HG03378 (cell line): ENCODE data around the gene NOX1.
"Not testable (repeated sequence)": the region's sequence is repeated elsewhere in the genome, so short reads cannot be mapped to it uniquely, and the experiment has no call there.

Source experiments
- ATAC-seq: cut with Tn5 transposase; IDR thresholded peaks from one replicate; pipeline ENCODE4 v1.9.1; 2021; ENCODE audit warnings: mild to moderate bottlenecking, moderate library complexity; ENCODE audit not compliant: unreplicated experiment

The NOX1 gene

DNA sequence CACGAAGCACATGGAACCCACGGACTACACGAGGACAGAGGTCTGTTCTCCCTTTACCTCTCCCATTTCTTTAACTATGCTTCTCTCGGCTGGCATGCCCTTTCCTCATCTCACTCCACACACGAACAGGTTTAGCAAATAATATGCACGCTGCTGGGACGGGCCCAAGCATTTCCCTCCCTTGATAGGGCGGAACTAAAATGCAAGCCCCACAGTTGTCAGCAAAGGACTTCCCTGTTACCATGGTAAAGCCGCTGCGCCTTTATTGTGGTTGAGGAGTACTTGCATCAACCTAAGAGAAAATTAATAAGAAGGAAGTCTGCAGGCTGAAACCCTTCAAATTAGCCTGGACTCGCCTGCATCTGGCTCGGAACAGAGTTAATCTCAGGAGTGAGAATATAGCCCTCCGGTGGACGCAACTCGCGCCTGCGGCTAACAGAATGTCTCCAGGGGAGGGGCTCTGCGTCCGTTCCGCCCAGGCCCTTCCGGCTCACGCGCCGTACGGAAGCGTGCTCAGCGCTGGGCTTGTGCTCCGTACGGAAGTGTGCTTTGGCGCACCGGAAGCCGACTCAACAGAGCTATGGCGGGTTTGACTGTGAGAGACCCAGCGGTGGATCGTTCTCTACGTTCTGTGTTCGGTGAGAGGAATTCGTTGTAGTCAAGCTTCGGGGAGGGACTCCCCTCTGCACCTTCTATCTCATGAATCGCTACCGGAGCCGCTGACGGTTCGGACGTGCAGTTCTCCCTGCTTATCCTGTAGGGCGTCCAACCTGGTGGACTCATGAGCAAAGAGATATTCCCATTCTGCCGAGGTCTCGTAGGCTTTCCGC is 54.1 kb downstream of the NOX1 start, which contains the start of gene CSTF2:
Gene CSTF2, plus strand, starts transcription at position 555 of the 830 bp plus-strand sequence. Its CDS starts 26 bp downstream, at position 581.
- ATAC-seq = peak; percentile 96

DNA sequence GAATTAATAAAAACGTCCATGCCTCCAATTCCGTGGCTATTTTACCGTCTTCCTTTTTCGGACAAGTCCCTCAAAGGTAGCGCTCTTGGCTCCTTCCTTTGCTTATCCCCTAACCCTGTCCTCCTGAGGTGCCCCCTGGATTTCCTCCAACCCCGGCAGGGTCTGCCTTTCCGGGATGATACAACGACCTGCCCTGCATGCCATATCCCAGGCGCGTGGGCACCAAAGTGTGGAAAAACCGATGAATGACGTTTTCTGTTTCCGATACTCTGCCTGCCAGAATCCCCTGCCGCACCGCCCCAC is 54.7 kb downstream of the NOX1 start:
- ATAC-seq = no peak

DNA sequence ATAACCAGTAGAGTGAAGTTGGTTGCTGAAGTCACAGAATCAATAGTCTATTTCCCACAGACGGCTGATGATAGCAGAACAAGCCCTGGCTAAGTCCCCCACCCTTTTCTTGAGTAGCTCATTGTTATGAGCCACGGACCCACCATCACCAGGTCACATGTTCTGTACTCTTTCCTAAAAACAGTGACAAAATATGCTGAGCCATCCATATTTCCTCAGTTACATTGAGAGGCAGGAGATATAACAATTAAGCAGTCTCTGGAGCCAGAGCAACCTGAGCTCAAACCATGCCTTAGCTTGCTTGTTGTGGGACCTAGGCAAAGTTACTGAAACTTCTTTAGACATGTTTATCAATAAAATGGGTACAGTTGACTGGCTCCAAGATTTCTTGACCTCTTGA is 56.8 kb downstream of the NOX1 start:
- no peak for ATAC-seq

DNA sequence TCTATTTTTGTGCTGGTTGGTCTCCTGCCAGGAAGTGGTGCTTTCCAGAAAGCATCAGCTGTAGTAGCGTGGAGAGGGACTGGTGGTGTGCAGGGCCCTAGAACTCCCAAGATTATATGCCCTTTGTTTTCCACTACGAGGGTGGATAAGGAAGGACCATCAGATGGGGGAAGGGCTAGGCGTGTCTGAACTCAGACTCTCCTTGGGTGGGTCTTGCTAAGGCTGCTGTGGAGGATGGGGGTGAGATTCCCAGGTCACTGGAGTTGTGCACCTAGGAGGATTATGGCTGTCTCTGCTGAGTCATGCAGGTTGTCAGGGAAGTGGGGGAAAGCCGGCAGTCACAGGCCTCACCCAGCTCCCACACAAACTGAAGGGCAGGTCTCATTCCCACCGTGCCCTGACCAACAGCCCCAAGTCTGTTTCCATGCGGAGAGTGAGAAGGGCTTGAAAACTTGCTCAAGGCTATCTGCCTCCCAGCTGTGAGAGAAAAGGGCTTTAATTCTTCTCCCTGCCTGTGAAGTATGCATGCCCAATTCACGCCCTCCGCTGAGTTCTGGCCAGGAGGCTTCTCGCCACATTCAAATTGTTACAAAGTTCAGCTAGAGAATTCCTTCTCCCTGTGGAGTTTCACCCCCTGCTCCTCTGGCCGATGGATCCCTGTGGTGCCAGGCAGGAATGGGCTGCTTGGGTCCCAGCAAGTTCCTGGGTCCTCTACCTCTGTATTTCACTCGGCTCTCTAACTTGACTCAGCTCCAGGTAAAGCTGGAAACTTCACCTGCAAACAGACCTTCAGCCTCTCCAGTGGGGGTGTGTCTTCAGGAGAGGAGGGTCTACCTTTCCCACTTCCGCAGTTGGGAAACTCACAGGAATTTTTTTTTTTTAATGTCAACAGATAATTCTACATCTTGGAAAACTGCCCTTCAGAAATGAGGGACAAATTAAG is 61.7 kb downstream of the NOX1 start:
- no peak for ATAC-seq

DNA sequence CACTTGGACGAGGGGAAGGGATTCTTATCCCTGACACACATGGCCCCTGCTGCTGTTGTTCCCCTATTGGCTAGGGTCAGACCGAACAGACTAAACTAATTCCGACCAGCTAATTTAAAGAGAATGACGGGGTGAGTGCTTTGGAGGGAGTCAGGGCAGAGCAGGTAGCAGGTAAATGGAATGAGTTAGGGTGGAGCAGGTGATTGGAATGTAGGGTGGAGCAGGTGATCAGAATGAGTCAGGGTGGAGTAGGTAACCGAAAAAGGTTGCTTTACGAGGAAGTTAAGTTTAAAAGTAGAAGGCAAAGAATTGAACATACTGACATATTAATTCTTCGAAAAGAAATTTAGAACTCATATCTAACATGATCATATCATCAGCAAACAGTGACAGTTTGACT is 65.9 kb downstream of the NOX1 start:
- ATAC-seq = not testable (repeated sequence)

DNA sequence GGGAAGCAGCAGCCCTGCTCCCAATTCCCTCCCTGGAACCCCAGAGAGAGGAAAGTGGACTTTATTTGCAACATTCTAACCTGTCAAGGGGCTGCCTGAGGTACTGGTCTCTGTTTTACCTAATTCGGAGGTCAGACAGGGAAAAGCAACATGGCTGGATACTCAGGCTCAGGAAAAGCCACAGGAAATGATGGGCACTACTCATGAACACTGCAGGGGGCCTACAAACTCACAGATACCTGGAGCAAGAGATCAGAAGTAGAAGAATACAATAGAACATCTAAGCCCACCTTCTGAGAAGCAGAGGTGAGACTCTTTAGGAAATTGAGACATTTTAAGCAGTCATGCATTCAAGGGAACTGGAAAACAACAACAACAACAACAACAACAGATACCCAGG is 69.4 kb downstream of the NOX1 start:
- ATAC-seq = no peak

DNA sequence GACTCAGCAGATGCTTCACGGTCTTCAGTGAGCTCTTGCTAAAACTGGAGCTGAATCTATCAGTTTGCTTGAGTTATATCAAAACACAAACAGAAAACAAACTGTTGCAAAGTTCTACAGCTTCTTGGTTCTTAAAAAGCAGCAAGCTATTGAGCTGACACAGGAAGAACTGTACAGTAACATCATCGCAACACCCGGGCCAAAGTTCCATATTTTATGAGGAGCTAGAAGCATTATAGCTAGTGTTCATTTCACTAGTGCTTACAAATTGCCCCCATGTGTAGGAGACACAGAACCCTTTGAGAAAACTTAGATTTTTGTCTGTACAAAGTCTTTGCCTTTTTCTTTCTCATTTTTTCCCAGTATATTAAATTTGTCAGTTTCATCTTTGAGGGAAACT is 71.3 kb downstream of the NOX1 start:
- ATAC-seq = no peak

DNA sequence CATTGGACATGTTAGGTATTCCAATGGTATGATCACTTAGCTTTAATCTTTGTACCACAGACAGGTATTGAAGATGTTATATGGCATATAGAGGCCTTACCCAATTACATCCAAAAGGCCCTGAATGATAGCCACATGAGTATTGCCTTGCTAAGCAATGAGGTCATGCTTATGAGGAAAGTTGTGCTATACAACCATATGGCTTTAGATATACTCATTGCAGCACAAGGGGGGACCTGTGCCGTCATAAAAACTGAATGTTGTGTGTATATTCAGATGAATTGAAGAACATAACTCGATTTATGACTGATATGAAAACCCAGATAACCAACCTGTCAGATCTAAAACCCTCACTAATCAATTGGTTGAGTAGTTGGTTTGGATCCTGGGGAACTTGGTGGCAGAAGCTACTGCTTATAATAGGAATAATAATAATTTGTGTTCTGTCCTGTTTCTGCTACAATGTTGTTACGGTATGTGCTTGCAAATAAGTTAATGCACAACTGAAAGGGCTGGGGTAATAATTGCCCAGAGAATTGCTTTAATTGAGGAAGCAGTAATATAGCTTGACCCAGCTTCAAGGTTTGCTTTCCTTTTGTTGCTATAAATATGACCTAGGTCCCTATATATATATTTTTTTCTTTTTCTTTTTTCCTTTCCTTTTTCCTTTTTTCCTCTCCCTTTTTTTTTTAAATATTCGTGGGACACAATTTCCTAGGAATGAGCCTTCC is 75.5 kb downstream of the NOX1 start:
- ATAC-seq = no peak

DNA sequence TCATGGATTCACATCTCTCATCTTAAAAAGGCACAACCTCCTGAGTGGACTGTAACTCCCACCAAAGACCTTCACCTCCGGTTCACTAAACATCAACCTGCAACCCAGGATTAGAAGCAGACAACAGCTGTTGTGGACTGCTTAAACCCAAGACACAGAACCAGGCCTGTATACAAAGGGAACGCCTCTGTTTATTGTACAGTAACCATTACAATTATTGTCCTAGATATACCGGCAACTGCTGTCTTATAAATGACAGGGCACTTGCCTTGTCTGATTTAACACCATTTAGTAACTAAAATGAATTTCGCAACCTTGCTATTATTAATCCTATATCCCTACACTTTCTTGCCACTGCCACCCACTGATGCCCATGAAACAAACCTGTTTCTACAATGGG is 76.8 kb downstream of the NOX1 start:
- ATAC-seq = no peak

DNA sequence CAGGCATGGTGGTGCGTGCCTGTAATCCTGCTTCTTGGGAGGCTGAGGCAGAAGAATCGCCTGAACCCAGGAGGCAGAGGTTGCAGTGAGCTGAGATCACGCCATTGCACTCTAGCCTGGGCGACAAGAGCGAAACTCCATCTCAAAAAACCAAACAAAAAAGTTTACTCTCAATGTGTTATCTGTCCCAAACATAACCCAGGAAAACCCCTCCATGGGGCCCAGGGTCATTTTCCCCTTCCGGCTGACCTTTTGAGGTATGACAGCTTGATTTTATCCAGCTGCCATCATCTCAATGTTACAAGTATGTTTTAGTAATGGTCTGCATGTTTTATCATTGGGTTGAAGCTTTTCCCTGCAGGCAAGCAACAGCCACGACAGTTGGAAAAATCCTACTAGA is 77.8 kb downstream of the NOX1 start:
- not testable (repeated sequence) for ATAC-seq
